GM10847 (cell line): Measurements from ENCODE around the gene CDC27.

Experiments used
- POLR2A ChIP-seq: IDR thresholded peaks from 2 replicates; pipeline ENCODE4 v1.6.1; 2011; ENCODE audit not compliant: insufficient read length; ENCODE audit errors: extremely low read depth

CDC27 gene

DNA sequence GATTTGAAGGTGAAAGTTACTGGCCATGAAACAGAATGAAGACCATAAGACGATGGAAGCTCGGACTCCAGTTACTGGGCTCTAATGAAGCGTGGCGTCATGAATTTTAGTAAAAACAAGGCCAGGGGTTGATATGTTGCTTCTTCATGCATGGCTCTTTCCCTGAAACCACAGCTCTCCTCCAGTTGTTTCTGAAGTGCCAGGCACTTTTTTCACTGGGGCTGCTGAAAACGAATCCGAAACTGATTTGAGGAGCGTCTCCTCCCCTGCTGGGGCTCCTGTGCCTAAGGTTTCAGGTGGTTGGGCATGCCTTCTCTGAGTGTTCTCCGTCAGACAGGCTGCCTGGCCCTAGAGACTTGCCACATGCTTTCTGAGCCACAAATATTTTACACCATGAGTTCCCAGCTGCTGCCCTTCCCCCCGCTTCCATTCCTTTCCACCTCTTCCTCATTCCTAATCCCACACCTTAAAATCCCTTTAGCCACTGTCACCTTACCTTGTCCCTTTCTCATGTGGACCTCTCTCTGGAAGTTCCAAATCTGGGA, 16.4 kb upstream of the CDC27 start:
- peak; percentile 16 for TF ChIP-seq POLR2A

DNA sequence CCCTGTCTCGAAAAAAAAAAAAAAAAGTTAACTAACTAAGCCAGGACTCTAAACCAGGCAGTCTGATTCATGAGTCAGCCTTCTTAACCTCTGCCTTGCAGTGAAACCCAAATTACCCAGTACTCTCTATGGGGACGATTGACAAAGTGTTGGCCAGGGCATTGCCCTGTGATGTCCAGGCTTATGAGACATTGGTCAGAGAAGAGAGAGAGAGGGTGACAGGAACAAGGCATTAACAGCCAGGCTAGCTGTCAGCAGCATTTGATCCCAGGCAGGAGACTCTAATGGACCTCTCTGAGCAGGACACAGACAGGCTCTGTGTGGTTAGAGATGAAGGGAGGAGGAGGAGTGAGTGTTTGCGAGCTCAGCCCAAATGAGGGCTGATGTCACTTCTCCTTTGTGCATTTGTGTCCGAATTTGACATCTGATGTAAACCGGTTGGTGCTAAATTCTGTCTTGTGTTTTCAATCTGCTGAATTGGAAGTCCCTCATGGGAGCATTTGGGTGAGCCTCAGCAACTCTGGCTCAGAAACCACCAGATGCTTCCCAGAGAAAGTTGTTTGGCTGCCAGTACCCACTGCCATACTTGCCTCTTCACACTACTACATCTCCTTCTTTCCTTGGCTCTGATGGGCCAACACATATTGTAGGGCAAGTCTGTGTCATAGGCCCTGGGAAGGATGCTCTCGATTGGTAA, 15.8 kb upstream of the CDC27 start:
- no peak for TF ChIP-seq POLR2A

DNA sequence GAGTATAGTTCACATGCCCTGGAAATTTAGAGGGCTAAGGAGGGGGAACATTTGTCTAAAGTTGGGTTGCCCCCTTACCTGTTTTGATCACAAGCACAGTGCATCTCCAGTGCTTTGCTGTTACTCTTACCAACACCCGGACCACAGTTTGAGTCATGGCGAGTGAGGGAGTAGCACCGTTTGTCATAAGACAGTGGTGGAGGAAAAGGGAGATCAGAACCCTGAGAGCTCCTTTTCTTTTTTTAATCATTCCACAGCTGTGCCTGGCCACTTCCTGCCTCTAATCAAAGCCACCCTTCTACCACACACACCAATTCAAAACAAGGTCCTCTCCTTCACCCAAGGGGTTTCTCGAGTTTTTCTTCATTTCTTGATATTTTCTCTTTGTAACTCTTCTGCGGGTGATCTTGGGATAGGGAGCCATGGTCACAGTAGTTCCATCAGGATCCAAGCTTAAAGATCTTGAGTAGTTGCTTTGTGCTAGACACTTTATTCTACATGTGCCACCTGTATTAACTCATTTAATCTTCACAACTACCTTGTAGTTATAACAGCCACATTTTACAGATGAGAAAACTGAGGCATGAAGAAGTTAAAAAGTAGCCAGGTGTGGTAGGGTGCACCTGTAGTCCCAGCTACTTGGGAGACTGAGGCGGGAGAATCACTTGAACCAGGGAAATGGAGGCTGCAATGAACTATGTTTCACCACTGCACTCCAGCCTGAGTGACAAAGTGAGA, 15.1 kb upstream of the CDC27 start:
- TF ChIP-seq POLR2A = no peak

DNA sequence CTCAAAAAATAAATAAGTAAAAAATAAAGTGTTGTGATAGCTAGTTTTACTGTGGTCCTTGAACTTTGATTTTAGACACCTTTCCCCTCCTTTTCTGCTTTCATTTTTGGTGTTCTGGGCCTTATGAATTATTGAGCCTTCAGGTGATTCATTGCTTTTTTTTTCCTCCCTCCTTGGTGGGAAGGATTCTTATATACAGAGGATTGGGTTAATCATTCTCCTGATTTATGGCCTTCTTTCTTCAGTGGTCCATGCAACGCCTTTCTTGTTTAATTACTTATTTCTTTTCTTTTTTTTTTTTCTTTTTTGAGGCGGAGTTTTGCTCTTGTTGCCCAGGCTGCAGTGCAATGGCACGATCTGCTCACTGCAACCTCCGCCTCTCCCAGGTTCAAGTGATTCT, 12.1 kb upstream of the CDC27 start:
- TF ChIP-seq POLR2A = no peak

DNA sequence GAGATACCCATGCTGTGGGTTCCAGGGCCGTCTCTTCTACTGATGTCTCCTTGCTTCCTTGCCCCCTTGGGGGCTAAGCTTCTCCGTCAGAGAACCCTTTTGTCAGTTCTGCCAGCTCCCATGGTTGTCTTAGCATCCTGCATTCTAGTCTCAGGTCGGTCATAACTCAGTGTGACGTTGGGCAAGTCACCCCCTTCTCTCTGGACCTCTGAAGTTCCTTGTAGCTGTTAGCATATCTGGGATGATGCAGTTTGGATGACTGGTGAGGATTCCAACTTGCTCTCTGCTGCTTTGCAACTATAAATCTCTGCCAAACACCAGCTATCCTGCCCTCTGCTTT, 11.2 kb upstream of the CDC27 start:
- TF ChIP-seq POLR2A = no peak

DNA sequence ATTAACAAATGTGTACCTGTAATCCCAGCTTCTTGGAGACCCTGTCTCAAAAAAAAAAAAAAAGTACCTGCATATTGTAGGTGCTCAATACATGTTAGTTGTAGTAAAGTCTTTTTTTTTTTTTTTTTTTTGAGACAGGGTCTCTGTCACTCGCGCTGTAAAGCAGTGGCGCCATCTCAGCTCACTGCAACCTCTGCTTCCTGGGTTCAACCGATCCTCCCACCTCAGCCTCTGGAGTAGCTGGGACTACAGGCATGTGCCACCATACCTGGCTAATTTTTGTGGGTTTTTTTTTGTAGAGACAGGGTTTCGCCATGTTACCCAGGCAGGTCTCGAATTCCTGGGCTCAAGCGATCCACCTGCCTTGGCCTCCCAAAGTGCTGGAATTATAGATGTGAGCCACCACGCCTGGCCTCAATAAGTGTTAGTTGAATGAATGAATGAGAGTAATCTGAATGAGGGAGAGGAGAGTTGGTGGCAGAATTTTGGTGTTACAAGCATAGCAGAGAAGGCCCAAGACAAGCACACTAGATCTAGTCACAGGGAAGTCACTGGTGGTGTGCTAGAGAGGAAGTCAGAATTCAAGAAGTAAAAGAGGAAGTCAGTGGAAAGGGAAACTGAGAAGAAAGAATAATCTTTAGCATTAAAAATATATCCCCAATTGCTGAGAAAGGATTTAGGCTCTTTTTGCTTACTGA, 10.7 kb upstream of the CDC27 start:
- TF ChIP-seq POLR2A = no peak

DNA sequence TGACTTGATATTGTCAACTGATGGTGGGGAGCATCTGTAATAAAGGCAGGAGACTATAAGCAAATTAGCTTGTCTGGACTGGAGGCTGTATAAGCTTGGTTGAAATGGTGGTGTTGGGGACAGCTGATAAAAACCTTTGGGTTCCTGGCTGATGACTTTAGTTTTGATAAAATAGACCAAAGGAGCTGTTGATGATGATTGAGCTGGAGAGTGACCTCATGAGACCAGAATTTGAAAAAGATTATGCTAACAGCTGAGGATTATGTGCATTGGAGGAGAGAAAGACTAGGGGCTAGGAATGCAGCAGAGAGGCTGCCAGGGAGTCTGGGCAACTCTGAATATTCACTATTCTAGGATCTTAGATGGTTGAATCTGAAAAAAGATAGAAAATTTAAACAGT, 8.7 kb upstream of the CDC27 start:
- TF ChIP-seq POLR2A = no peak

DNA sequence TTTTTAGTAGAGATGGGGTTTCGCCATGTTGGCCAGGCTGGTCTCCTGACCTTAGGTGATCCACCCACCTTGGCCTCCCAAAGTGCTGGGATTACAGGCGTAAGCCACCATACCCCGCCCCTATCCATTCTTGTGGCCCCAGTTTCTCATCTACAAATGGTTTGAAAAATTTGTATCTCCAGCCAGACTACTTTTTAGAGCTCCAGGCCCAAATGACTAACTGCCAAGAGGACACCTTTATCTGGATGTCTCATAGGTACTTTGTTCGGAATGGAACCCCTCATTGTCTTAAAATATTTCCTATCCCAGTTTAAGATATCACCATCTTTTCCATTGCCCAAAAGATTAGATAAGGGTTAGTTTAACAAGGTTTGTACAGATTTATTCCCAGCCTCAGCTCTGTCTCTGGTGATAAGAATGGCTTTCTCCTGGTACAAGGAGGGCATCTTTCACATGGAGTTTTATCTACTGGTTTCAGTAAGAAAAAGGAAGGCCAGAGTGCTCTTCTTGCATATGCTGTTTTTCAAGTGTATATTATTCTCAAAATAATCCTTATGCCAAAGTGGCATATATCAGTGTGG, 4.9 kb upstream of the CDC27 start:
- no peak for TF ChIP-seq POLR2A

DNA sequence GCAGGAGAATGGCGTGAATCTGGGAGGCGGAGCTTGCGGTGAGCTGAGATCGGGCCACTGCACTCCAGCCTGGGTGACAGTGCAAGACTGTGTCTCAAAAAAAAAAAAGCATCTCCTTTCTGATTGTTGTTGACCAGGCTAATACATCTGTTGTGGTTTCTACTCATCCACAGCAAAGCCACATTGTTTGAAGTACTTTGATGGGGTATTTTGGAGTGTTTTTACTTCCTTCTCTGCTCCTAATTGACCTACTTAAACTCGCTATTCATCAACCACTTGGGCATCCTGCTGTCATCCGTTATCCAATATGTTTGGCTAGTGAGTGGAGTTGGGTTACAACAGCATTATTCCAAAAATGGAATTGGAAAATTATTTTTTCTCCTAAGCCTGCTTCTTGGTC, 3.5 kb upstream of the CDC27 start:
- TF ChIP-seq POLR2A = no peak

DNA sequence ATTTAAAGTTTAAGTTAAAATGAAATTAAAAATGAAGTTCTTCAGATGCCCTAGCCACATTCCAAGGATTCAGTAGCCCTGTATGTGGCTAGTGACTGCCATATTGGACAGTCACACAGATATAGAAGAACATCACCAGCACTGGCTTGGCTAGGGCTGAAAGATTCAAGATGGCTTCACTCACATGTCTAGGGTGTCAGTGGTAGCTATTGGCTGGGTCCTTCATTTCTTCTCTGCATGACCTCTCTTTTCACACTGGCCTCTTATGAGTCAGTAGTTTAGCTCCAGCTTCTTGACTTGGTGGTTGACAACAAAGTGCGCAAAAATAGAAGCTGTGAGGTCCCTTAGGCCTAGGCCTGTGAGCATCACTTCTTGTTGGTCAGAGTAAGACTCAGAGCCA, 1.7 kb upstream of the CDC27 start:
- no peak for TF ChIP-seq POLR2A

DNA sequence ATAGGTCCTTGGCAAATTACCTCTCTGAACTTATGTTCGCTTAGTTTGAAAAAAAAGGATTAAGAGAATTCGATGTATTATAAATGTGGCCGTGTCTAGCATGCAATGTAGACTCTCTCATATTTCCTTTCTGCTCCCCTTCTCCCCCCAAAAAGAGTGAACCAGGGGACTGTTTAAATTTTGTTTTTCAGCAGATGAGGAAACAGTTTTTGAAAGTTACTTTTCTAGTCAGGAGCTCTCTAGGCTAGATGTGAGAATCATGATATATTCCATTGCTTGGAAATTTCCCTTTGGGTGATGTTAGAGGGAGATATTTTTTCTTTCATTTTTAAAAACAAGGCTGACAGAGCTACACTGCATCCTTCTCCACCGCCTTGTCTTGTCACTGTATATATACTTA, 1.1 kb upstream of the CDC27 start:
- no peak for TF ChIP-seq POLR2A

DNA sequence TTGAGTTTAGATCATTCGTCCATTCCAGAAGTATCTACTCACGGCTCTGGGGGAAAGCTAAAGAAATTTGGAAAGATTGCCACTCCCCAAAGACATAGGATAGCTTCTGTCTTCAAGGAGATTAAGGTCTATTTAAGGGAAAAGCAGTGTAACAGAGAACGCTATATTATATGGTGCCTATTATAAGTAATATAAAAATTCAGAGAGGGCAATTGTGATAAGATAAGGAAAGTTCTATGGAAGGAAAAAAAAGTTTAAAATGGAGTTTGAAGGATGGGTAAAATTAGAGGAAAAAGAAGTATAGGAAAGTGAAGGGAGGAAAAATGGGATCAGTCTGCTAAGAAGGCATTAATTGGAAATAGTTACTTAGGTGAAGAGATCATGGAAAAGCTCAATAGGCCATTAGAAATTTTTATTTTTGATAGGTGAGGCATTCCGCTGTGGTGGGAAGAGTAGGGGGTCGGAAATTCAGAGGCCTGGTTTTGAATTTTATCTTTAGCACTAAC, 690 bp upstream of the CDC27 start:
- no peak for TF ChIP-seq POLR2A

DNA sequence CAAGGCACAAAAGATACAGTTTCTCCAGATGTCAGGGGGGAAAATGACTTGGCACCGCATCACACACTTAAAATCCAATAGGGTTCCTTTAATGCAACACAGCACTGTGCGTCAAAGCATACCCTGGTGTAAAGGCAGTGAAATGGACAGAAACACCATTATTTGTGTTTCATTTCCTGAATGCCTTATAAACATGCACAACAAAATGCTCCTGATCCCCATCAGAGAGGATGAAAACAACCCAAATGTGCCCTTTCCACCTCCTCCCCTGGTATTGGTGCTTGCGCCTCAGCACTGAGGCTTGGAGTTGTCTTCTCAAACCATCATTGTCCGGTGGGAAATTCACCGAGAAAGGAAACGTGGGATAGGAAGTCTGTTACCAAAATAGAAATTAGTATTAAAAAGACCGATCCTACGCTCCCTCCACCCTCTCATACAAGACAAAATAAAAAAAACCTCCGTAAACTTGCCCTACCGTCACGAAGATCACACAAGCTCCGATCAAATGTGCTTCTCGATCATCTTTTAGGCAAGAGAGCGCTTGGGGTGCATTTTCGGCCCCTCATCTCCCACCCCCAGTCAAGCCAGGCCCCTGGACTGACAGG, 722 bp downstream of the CDC27 start:
- no peak for TF ChIP-seq POLR2A

DNA sequence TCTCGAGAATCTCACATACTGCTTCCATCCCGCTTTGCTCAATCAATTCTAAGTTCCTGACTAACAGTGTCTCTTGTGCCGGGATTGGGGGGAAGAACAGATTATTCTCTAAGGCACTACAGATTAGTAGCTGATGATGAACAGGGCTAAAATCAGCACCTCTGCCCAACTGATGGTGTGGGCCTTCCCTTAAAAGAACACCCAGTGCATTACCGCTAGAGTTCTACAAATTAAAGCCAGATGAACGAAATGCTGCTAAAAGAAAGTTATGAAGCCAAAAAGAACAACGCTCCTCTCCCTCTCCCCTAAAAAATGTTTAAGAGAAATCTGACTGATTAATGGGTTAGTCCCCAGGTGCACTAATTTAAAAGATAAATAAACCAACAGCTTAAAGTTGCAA, 4.4 kb downstream of the CDC27 start:
- TF ChIP-seq POLR2A = no peak

DNA sequence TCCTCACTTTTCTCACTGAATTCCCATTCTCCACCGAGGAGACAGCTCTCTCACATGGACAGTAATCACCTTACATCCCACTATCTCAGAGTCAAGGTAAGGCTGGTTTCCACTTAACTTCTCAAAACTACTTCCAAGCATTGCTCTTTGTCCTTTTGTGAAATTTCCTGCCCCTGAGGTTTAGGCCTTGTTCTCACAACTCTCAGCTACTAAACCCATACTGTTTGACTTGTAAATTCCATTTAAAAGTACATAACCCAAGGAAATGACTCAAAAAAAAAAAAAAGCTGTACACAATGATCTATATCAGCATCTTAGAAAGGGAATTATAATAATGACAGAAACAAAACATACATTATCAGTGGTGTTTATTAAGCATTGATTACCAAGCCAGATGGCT, 8.8 kb downstream of the CDC27 start:
- no peak for TF ChIP-seq POLR2A
